Testis (tissue), 2 donors: ENCODE results near the gene B4GALNT1.

Experiments
- POLR2A ChIP-seq: fragments of 450-650 bp; IDR thresholded peaks from one replicate; pipeline ENCODE4 v1.6.1; 2017; ENCODE audit warnings: antibody characterized with exemption, mild to moderate bottlenecking, moderate library complexity
- TF ChIP-seq, protein P1 (sequence below), 3 experiments: fragments of 450-650 bp in 2 of 3; fragments of 200-600 bp in 1 of 3; sonication (generic) in 1 of 3; IDR thresholded peaks; one replicate each; pipeline ENCODE4 v1.5.1; 2016 to 2019; ENCODE audit warnings: antibody characterized with exemption in 3 of 3, mild to moderate bottlenecking in 2 of 3, moderate library complexity in 1 of 3

- TF ChIP-seq, protein P1, sequence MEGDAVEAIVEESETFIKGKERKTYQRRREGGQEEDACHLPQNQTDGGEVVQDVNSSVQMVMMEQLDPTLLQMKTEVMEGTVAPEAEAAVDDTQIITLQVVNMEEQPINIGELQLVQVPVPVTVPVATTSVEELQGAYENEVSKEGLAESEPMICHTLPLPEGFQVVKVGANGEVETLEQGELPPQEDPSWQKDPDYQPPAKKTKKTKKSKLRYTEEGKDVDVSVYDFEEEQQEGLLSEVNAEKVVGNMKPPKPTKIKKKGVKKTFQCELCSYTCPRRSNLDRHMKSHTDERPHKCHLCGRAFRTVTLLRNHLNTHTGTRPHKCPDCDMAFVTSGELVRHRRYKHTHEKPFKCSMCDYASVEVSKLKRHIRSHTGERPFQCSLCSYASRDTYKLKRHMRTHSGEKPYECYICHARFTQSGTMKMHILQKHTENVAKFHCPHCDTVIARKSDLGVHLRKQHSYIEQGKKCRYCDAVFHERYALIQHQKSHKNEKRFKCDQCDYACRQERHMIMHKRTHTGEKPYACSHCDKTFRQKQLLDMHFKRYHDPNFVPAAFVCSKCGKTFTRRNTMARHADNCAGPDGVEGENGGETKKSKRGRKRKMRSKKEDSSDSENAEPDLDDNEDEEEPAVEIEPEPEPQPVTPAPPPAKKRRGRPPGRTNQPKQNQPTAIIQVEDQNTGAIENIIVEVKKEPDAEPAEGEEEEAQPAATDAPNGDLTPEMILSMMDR (IDR thresholded peaks at IDR 0.05): no peak
- no peak for TF ChIP-seq POLR2A
Measured at GRCh38 chr12:57607958-57608663, 24.9 kb downstream of the B4GALNT1 start.
